HG02852 (cell line): ENCODE measurements around the gene QKI.

Source experiments
- ATAC-seq: cut with Tn5 transposase; IDR thresholded peaks from one replicate; pipeline ENCODE4 v1.9.1; 2021; ENCODE audit warnings: mild to moderate bottlenecking, moderate library complexity; ENCODE audit not compliant: unreplicated experiment

QKI gene

DNA sequence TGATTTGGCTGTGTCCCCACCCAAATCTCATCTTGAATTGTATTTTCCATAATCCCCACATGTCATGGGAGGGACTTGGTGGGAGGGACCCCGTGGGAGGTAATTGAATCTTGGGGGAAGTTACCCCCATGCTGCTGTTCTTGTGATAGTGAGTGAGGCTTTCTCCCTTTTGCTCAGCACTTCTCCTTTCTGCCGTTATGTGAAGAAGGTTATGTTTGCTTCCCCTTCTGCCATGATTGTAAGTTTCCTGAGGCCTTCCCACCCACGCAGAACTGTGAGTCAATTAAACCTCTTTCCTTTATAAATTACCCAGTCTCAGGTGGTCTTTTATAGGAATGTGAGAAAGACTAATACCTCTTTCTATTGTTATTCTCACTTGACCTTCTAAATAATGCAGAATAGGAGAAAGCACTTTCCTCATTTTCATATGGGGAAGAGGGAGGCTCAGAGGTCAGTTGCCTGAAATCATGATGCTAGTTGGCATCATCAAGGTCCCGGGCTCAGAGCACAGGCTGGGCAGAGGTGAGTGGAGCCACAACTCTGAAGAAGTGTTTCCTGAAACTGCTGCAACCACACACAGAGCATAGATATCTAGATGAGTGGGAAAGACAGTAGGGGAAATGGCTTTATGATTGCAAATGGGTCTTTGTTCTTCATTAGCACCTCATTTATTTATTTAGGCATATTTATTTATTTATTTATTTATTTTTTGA lies 191.0 kb downstream of the QKI start:
- no peak for ATAC-seq

DNA sequence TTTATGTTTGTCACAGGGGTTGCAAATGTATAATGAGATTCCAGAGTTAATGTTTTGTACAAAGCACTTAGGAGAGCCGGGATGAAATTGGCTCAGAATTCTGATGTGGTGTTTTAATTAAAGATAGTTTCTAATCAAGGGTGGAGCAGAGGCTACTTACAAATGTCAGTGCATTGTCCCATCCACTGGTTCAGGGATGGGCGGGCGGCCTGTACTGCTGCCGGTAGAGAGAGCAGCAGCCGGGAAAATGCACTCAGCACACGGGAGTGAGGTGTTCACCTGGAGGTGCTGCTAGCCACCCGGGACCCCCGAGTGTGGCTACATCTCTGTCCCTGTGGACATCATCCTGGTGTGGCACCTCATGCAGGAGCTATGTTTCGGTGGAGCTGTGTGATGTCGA lies 193.3 kb downstream of the QKI start:
- ATAC-seq = no peak

DNA sequence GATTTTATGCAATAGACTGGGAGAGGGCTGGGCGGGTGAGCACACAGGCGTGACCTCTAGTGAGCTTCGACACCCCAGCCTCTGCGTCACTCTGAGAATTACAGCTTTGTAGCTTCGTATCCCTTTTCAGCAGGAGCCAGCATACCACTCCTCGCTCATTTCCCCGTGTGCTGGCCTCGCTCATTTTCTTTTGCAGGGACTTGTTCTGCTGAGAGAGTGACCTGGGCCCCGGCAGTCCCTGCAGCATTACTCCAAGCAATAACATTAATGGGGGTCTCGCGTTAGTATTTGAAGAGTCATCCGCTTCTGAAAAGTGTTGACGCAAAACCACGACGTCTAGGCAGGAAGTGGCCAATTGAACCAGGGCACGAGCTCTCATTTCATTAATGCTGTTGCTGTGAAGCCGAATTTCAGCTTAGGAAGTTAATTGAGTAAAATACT lies 193.7 kb downstream of the QKI start:
- no peak for ATAC-seq

DNA sequence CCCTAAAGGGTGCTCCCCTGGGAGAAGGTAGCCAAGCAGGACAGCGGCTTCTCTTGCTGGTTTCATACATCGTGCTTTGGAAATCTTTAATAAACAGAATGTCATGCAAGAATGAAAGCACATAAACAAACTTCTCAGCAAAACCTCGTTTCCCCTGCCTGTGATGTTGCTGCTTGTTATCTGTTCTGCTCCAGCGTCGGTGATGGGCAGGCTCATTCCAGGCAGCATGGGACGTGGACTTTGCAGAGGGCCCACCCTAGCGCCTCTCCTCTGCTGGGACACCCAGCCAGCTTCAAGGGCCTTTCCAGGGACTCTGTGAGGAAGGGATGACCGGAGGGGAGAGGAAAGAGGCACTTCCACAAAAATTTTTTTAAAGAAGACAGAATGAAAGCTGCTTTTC lies 197.7 kb downstream of the QKI start:
- no peak for ATAC-seq

DNA sequence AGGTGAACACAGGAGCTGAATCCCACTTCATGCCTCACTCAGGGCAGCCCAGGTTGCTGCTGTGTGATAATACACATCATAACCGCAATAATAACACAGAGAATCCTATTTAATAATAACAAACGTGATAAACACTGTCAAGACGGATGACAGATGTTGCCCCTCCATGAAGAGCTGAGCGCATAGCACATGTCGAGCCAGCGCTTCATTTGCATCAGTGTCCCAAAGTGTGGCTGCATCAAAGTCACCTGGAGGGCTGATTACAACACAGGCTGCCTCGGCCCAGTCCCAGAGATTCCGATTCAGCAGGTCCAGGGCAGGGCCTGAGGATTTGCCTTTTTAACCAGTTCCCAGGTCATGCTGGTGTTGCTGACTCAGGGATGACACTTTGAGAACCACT lies 198.5 kb downstream of the QKI start:
- ATAC-seq = no peak

DNA sequence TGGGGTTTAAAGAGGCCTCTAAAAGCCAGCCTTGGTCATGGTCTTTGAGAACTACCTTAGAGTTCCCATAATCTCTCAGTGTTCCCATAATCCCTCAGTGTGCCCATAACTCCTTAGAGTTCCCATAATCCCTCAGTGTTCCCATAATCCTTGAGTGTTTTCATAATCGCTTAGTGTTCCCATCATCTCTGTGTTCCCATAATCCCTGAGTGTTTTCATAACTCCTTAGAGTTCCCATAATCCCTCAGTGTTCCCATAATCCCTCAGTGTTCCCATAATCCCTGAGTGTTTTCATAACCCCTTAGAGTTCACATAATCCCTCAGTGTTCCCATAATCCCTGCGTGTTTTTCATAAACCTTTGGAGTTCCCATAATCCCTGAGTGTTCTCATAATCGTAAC lies 199.2 kb downstream of the QKI start:
- no peak for ATAC-seq

DNA sequence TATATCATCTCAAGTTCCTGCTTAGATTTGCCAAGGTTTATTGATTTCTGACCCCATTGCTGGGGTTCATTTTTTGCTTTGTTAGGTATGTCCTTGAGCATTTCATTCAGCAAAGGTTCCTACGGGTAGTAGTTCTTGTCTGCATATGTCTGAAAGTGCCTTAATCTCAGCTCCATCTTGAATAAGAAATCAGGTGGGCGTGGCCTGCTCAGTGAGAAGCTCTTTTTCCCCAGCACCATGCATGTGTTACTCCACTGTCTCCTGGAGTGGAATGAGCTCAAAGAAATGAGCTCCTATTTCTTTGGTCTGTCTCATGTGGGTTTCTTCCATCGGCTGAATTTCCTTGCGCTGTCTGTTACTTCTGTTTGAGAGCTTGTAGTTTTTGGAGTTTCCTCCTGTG lies 201.9 kb downstream of the QKI start:
- ATAC-seq = no peak

DNA sequence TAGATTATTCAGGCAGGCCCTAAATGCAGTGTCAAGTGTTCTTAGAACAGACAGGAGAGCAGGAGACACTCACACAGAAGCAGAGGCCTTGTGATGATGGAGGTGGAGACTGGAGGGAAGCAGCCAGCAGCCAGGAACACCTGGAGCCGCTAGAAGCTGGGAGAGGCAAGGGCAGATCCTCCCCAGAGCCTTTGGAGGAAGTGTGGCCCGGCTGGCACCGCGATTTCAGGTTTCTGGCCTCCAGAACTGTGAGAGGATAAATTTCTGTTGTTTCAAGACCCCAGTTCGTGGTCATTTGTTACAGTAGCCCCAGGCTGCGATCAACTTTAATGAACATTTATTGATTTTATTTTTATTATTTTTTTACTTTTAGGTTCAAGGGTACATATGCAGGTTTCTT lies 203.0 kb downstream of the QKI start:
- no peak for ATAC-seq

DNA sequence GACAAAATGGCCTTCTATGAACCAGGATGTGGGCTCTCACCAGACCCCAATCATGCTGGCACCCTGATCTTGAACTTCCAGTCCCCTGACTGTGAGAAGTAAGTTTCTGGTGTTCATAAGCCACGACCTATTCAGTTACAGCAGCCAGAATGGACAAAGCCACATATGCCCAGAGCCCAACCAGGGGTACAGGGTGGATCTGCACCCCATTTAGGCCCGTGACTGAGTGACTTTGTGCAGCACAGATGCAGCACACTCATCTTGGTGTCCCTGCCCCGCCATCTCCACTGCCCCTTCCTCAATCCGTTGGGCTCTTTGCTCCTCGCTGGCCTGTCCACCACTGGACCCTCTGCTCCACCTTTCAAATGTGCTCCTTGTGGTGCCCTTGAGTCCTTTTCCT lies 205.6 kb downstream of the QKI start:
- no peak for ATAC-seq

DNA sequence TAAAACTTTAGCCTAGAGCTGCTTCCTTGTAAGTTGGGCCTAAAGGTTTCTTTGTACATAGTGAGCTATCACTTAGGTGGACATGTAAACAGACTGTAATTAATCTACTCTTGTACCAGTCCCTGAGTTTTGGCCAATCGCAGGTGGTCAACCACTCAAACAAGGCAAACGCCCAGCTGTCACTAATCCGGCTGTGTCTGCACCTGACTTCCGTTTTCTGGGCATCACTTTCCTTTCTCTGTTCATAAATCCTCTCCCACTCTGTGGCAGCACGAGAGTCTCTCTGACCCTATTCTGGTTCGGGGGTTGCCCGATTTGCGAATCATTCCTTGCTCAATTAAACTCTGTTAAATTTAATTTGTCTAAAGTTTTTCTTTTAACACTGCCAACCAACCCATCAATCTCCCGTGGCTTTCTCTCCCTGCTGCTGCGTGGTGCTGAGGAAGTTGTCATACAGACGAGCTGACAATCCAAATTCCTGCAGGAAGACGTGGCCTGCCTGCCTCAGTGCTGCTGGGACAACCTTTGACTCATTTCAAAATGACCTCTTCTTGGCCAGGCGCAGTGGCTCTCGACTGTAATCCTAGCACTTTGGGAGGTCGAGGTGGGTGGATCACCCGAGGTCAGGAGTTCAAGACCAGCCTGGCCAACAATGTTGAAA lies 206.3 kb downstream of the QKI start:
- no peak for ATAC-seq

DNA sequence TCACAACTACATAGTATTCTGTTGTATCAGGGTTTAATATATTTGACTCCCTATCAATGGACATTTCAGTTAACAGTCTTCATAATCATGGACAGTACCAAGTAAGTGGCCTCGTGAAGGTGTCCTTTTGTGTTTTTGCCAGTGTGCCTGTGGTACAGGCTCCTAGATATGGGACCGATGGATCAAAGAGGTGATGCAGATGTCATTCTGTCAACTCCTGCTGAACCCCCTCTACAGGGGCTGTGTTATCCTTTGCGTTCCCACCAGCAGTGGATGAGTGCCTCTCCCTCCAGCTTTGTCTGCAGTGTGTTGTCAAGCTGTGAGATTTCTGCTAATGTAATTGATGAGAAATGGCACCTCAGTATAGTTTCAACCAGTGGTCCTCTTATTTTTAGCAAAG lies 210.7 kb downstream of the QKI start:
- no peak for ATAC-seq

DNA sequence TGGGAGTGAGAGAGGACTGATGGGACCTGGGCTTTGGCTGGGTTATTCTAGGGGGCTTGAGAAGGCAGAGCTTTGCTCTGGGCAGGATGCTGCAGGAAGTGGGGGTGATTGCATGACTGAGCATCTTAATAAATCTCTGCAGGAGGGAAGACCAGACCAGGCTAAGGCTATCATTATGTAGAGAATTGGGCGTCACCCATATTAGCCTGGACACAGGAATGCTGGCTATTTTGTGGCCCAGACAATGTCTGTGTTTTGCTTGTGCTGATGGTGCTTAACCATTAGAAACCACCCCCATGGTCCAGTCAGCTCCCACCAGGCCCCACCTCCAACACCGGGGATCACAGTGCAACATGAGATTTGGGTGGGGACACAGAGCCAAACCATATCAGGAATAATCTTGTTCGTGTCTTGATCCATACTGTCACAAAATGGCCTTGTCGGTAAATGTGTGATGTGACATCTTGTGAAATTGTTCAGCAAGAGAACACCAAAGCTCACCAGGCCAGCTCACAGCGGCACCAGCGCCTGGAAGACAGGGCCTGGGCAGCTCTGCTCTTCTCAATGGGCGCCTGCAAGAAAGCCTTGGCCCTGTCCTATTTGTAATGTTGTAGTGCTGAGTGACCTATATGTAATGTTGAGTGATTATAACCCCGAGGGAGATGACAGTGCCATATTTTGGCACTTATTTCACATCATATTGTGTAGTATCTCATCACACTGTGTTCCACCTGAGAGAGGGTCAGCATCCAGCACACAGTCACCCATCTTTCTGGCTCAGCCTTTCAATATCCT lies 211.8 kb downstream of the QKI start:
- ATAC-seq = no peak

DNA sequence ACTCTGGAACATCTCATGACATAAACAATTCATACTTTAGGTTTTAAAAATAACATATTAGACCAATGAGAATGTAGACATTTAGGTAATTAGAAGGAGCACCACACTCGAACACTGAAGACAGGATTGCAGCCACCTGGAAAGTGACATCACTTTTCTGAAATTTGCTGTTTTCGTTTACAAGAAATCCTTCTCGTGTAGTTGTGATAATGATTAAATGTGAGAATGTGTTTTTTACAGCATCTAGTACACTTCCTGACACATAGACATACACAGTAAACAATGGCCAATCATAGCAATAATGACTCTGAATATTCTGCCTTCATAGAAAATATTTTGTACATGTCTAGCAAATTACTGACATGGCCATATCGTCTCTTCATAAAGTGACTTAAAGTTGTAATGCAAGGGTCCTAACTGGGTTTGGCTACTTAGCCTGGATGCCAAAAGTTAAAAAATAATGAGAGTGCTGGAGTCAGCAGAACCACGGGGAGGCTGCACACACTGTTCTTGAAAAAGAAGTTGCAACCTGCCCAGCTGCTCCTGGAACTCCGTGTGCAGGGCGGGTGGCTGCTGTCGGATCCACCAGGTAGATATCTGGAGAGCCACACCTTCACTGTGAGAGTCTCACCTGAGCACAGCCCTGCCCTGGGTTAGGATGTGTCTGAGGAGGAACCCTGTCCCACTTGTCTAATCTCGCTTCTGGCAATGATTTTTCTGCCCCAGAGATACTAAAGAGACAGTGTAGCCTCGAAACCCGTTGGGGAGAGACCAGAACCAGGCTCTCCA lies 212.9 kb downstream of the QKI start:
- peak; percentile 50 for ATAC-seq
